GM19025 (cell line): ENCODE measurements around the gene TRAP1.

Experiments
- ATAC-seq: cut with Tn5 transposase; IDR thresholded peaks from one replicate; pipeline ENCODE4 v1.9.1; 2021; ENCODE audit warnings: mild to moderate bottlenecking, low read depth, moderate library complexity; ENCODE audit not compliant: unreplicated experiment

TRAP1 gene

DNA sequence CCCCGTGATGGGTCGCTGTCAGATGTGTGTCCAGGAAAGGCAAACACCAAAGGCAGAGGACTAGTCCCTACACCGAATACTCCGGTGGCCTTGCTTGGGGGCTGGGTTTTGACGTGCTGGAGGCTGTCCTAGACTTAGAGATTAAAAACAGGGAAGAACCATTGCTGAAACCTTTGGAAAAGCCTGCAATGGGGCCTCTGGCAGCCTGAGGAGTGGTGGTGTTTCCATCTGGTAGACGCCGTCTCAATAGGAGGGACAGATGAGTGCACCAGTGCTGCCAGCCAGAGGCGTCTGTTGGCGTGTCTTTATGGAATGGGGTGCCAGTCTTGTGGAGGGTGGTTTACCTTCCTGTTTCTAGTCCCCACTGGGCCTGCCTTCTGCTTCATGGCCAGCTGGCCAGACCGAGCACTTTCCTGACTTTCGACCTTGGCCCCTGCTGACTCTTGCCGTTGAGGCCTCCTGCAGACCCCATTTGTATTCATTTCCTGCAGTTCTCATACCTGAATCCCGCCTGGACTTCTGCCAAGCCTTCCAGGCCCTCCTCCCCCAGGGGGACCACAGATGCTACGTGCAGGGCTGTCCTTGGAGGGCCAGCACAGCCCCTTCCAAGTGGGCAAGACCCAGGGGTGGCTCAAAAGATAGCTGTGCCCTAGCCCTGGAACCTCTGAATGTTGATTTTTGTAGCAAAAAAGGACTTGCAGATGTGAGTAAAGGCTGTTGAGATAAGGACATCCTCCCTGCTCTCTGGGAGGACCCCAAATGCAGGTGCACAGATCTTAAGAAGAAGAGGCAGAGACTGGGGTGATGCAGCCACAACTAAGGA, 64.7 kb downstream of the TRAP1 start:
- ATAC-seq = no peak

DNA sequence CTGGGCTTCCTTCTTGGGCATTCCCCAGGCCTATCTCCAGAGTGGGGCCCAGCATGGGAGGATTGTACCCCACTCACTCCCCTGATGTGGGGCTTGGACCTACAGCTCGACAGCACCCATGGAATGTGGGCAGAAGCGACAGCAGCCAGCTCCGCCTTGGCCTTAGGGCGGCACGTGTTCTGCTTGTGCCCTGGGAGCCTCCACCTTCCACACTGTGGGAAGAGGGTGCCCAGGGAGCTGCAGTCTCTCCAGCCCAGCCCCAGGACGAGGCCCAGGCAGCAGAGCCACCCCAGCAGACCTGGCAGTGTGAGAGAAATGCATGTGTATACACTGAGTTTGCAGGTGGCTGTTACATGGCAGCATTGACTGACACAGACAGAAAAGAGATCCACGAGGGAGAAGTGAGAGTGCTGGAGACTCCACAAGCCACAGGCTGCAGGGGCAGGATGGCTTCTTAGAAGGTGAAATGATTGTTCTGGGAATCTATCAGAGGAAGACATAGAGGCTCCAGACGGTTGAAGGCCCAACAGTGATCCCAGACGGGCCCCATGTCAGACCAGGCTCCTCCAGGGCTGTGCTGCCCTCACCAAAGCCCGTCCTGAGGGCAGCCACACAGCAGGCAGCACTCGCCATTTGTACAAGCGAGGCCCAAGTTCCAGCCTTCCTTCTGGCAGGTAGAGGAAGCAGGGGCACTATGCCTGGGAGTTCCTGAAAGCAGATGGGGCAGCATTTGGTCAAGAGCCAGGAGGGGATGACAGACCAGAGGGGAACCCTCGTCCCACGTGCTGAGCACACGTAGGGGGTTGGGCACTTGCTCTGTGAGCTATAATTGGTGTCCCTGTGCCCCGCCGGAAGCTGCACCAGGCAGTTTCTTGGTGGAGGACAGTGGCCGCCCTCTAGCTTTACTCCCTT, 65.6 kb downstream of the TRAP1 start:
- ATAC-seq = no peak

GRCh38 chr16:3650631-3651265, 66.6 kb downstream of the TRAP1 start:
- ATAC-seq = no peak

GRCh38 chr16:3646348-3646920, 70.9 kb downstream of the TRAP1 start:
- no peak for ATAC-seq

DNA sequence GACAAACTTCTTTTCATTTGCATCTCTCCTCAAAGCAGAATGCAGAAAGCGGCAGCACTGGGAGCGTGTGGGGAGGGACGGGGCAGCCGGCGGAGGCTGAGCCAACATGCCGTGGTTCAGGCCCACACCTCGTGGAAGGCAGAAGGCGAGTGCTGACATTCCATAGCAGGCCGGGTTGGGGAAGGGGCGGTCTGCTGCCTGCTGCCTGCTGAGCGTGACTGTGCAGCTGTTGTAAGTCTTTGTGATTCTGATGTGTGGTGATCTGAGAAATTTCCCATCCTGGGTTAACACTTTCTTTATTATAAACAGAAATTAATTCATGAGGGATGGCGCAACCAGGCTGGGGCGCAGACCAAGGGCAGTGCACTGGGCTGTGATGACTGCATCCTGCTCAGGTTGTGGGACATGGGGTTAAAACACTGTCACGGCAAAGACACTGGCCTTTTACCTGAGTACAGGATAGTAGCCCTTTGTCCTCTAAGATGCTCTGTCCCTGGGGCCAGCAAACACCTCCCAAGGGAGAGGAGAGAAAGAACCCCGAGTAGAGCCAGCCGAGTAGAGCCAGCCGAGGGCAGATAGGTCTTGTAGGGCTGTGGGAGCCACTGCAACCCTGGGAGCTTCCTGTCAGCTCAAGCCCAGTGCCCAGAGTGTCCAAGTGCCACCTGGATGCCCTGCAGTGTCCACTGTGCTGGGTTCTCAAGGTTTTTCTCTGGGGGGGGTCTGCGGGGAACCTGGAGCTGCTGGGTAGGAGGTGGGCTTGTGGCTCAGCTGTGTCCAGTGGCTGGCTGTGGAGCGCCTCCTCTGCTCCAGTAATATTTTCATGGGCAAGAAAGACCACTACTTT, 71.6 kb downstream of the TRAP1 start:
- ATAC-seq = no peak

GRCh38 chr16:3645108-3645503, 72.2 kb downstream of the TRAP1 start:
- no peak for ATAC-seq

GRCh38 chr16:3643095-3643730, 74.1 kb downstream of the TRAP1 start:
- no peak for ATAC-seq

GRCh38 chr16:3642397-3643094, 74.8 kb downstream of the TRAP1 start:
- ATAC-seq = no peak

- ATAC-seq = no peak
Measured at GRCh38 chr16:3641801-3642396, 75.4 kb downstream of the TRAP1 start.

GRCh38 chr16:3640632-3641501, 76.5 kb downstream of the TRAP1 start:
- no peak for ATAC-seq

GRCh38 chr16:3640207-3640606, 77.1 kb downstream of the TRAP1 start:
- ATAC-seq = no peak

GRCh38 chr16:3638916-3639644, 78.2 kb downstream of the TRAP1 start:
- ATAC-seq = no peak

DNA sequence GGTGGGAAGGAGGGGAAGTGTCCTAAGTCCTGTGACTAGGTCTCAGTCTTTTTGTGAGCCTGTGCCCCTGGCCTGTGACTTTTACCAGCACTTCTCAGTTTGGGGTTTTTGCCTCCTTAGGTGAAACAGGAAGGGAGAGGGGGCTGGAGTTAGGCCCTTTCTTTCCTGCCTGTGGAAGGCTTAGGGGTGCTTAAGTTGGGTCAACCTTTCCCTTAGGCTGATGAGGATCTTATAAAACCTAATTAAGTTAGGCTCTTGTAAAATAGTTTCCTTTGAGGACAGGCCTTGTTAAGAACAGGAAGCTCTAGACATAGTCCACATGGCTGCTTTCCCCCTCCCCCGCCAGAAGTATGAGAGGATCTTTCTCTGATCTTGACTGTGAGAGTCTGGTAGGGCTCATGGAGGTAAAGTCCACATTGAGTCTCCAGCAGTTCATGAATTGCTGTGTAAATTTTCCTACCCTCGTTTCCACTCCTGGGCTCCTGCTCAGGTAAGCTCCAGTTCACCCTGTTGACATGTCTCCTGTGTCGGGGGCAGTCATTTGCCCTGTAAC, 79.9 kb downstream of the TRAP1 start:
- no peak for ATAC-seq

GRCh38 chr16:3625911-3626732, 91.2 kb downstream of the TRAP1 start:
- no peak for ATAC-seq

GRCh38 chr16:3625331-3625730, 92.0 kb downstream of the TRAP1 start:
- no peak for ATAC-seq

DNA sequence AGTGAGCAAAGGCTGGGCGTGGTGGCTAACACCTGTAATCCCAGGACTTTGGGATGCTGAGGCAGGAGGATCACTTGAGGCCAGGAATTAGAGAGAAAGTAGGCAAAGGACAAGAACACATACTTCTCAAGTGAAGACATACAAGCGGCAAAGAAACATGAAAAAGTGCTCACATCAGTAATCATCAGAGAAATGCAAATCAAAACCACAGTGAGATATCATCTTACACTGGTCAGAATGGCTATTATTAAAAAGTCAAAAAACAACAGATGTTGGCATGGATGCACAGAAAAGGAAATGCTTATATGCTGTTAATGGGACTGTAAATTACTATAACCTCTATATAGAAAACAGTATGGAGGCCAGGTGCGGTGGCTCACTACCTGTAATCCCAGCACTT, 93.7 kb downstream of the TRAP1 start:
- ATAC-seq = no peak
